WTC11 (cell line): ENCODE data around the gene DHRS9.

Experiments
- CTCF ChIP-seq: fragments of 200-600 bp; IDR thresholded peaks from 2 replicates; pipeline ENCODE4 v1.8.0; 2022; ENCODE audit warnings: antibody characterized with exemption
- E2F4 ChIP-seq: sonication (generic); formaldehyde crosslinking; IDR thresholded peaks from 2 replicates; pipeline ENCODE4 v1.8.1; 2022; ENCODE audit warnings: low read depth, mild to moderate bottlenecking, moderate library complexity, missing genetic modification reagents, borderline replicate concordance
- ELF4 ChIP-seq: sonication (generic); formaldehyde crosslinking; IDR thresholded peaks from 2 replicates; pipeline ENCODE4 v1.8.1; 2022; ENCODE audit warnings: low read depth, mild to moderate bottlenecking, moderate library complexity, missing genetic modification reagents
- GABPB1 ChIP-seq: sonication (generic); formaldehyde crosslinking; IDR thresholded peaks from 2 replicates; pipeline ENCODE4 v1.8.1; 2023; ENCODE audit warnings: mild to moderate bottlenecking, missing genetic modification reagents
- JUN ChIP-seq: sonication (generic); formaldehyde crosslinking; IDR thresholded peaks from 2 replicates; pipeline ENCODE4 v1.8.0; 2023; ENCODE audit warnings: mild to moderate bottlenecking, missing genetic modification reagents
- SP1 ChIP-seq: sonication (generic); formaldehyde crosslinking; conservative IDR thresholded peaks from 2 replicates; pipeline ENCODE4 v1.8.1; 2022; ENCODE audit warnings: missing genetic modification reagents
- USF2 ChIP-seq: sonication (generic); formaldehyde crosslinking; IDR thresholded peaks from 2 replicates; pipeline ENCODE4 v1.8.1; 2023; ENCODE audit warnings: mild to moderate bottlenecking, missing genetic modification reagents, moderate library complexity

- TF ChIP-seq USF2 (CRISPR knock-in tag) = no peak
- no peak for TF ChIP-seq CTCF
- no peak for TF ChIP-seq SP1 (CRISPR knock-in tag)
- no peak for TF ChIP-seq GABPB1
- no peak for TF ChIP-seq ELF4 (CRISPR knock-in tag)
- TF ChIP-seq E2F4 (CRISPR knock-in tag) = no peak
- no peak for TF ChIP-seq JUN (CRISPR knock-in tag)
Observed at GRCh38 chr2:169023161-169023560, 46.2 kb upstream of the DHRS9 start.
